ENCODE data around the gene LRRC47. TPM values are rescaled to one million over a fixed set of nuclear protein-coding genes. Genes with fewer than 3 reads are reported as not detected.

LRRC47 gene
- total RNA-seq, 1 donor from 2014 or later: 52.3 TPM

DNA sequence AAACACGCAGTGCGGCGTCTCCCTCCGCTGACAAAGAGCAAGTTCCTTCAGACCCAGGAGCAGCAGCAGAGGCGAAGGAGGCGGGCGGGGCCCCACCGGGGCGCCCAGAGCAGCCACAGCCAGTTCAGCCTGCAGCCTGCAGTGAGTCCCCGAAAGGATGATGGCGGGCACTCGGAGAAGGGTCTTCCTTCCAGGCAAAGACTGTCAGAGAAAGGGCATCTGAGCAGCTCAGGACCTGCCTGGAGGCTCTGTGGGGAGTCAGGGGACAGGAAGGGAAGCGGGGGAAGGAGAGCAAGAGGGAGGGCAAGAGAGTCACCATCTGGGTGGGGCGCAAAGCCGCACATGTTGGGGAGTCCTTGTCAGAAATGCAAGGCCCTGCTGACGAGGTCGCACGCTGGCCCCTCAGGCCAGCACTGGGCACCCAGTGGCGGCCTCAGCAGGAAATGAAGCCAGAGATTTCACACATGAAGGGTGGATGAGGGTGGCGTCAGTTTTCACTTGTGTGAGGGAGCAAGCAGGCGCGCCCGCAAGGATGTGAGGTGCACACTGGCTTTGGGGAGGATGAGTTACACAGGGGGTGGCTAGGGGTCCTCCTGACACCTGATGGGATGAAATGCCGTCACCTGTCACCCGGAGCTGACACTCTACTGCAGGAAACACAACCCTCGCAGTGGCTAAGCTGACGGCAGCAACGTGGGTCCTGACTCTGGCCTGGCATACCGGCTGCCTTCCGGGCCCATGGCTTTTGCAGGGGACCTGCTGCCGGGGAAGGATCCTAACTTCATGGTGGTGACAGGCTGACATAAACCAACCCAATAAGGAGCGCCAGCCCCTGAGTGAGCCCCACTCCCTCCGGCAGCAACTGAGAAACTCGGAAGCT lies 6.6 kb downstream of the LRRC47 start:
- Mint-ChIP-seq H3K27ac (ENCODE audit: unreplicated experiment) (no peak overlapping the region), H3K27me3 (ENCODE audit: unreplicated experiment) (no peaks in the 10 kb centered on the region), H3K4me3 (ENCODE audit: unreplicated experiment) (no peak overlapping the region), H3K36me3 (ENCODE audit: unreplicated experiment) (peaks cover 15% of the 10 kb centered on the region), H3K4me1 (ENCODE audit: unreplicated experiment) (peaks cover 17% of the 10 kb centered on the region), H3K9me3 (ENCODE audit: unreplicated experiment) (no peaks in the 10 kb centered on the region)
- no peak for DNase-seq (ENCODE audit: extremely low spot score, unreplicated experiment)
- TF ChIP-seq, protein P1, sequence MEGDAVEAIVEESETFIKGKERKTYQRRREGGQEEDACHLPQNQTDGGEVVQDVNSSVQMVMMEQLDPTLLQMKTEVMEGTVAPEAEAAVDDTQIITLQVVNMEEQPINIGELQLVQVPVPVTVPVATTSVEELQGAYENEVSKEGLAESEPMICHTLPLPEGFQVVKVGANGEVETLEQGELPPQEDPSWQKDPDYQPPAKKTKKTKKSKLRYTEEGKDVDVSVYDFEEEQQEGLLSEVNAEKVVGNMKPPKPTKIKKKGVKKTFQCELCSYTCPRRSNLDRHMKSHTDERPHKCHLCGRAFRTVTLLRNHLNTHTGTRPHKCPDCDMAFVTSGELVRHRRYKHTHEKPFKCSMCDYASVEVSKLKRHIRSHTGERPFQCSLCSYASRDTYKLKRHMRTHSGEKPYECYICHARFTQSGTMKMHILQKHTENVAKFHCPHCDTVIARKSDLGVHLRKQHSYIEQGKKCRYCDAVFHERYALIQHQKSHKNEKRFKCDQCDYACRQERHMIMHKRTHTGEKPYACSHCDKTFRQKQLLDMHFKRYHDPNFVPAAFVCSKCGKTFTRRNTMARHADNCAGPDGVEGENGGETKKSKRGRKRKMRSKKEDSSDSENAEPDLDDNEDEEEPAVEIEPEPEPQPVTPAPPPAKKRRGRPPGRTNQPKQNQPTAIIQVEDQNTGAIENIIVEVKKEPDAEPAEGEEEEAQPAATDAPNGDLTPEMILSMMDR (IDR thresholded peaks at IDR 0.05): no peak

DNA sequence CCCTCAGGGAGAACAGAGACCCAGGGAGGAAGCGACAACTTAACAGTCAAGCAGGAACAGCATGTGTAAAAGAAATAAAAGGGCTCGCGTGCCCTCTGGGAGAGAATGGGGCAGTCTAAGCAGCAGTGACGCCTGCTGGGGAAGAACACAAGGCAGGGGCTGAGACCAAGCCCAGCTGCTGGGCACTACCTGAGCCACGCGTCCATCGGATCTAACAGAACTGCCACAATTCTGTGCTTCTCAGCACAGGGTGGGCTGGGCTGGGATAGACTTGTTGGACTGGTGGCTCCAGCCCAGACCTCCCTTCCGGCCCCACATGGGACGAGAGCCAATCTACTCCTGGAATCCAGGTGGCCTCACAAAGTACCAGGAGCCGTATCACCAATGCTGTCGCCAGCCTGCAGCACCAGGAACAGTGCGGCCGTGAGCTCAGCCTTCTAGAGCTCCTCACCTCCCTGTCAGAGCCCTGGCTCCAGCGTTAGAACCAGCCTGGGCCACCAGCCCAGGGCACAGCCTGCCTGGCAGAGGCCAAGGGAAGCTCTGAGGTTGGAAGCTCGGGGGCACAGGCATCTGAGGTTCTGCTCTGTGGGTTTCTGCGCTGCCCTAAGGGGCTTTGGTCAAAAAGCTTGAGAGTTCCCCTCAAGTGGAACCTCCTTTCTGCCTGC lies 7.4 kb downstream of the LRRC47 start:
- Mint-ChIP-seq H3K36me3 (ENCODE audit: unreplicated experiment) (peaks cover 23% of the 10 kb centered on the region), H3K4me1 (ENCODE audit: unreplicated experiment) (peaks cover 10% of the 10 kb centered on the region), H3K27ac (ENCODE audit: unreplicated experiment) (no peak overlapping the region)

DNA sequence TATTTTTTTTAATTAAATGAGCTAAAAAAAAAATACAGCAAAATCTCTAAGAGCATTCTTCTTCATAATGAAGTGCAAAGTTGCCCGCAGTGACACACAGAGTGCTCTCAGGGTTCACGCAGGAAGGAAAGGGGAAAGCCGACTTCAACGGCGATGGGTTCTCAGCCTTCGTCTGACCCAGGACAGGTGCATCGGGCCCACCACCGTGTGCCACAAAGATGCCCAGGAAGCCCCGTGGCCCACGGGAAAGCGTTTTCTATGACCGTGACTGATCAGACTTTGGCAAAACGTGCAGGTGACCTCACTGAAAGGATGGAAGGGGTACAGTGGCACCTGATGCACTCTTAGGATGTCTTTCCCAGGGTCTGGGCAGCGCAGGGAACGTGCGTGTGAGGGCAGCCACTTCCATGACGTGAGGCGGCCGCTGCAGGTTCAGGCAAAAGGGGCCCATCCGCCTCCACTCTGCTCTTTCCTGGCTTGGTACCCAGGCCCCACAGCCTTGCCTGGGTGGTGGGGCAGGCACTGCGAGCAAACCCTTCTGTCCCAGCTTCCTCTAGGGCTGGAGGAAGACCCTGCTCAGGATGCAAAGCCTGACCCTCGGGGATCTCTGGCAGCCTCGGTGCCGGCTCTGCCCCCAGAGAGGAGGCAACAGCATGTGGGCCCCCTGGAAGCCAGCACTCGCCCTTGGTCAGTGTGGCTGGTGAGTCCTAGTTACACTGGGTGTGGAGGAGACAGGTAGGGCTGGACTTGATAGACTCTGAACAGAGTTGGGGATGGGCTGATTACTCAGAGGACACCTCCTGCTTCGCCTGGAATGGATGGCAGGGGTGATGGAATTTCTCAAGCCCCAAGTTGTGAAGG lies 8.3 kb downstream of the LRRC47 start:
- peaks cover 24% of the 10 kb centered on the region for H3K36me3 Mint-ChIP-seq (ENCODE audit: unreplicated experiment)
- peaks cover 4% of the 10 kb centered on the region for H3K4me1 Mint-ChIP-seq (ENCODE audit: unreplicated experiment)
- no peak overlapping the region for H3K4me3 Mint-ChIP-seq (ENCODE audit: unreplicated experiment)
- no peak for DNase-seq (ENCODE audit: extremely low spot score, unreplicated experiment)
- TF ChIP-seq, protein P1 (IDR thresholded peaks at IDR 0.05): no peak
- no peaks in the 10 kb centered on the region for H3K9me3 Mint-ChIP-seq (ENCODE audit: unreplicated experiment)
- no peaks in the 10 kb centered on the region for H3K27me3 Mint-ChIP-seq (ENCODE audit: unreplicated experiment)
- no peak overlapping the region for H3K27ac Mint-ChIP-seq (ENCODE audit: unreplicated experiment)

More for the DNA sequence above, 7.4 kb downstream of the LRRC47 start:
- DNase-seq (ENCODE audit: extremely low spot score, unreplicated experiment): no peak
- Mint-ChIP-seq H3K27me3 (ENCODE audit: unreplicated experiment) (no peaks in the 10 kb centered on the region), H3K4me3 (ENCODE audit: unreplicated experiment) (no peak overlapping the region), H3K9me3 (ENCODE audit: unreplicated experiment) (no peaks in the 10 kb centered on the region)
- TF ChIP-seq, protein P1 (IDR thresholded peaks at IDR 0.05): no peak

DNA sequence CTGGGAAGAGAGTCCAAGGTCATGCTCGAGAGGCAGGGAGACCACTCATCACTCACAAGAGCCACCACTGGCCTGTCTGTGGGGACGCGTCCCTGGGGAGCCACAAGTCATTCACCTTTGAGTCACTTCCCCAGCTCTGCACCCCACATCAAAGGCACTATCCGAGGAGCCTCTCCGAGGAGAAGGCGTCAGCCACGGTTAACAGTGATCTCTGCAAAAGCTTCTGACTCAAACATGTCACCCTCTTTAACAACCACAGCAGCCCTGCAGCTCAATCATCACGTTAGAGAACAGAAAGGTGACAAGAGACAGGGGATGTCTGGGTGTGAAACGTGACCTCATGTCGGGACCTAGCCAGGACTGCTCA lies 9.0 kb downstream of the LRRC47 start:
- no peaks in the 10 kb centered on the region for H3K27me3 Mint-ChIP-seq (ENCODE audit: unreplicated experiment)
- DNase-seq (ENCODE audit: extremely low spot score, unreplicated experiment): no peak
- peaks cover 26% of the 10 kb centered on the region for H3K36me3 Mint-ChIP-seq (ENCODE audit: unreplicated experiment)
- H3K27ac Mint-ChIP-seq (ENCODE audit: unreplicated experiment): no peak overlapping the region
- no peak overlapping the region for H3K4me3 Mint-ChIP-seq (ENCODE audit: unreplicated experiment)
- peaks cover 4% of the 10 kb centered on the region for H3K4me1 Mint-ChIP-seq (ENCODE audit: unreplicated experiment)
- no peaks in the 10 kb centered on the region for H3K9me3 Mint-ChIP-seq (ENCODE audit: unreplicated experiment)
- TF ChIP-seq, protein P1 (IDR thresholded peaks at IDR 0.05): no peak
